GM12872 (cell line): Measurements from ENCODE around the gene DCDC2.

Experiments
- CTCF ChIP-seq: IDR thresholded peaks from 3 replicates; pipeline ENCODE4 v1.5.1; 2011; ENCODE audit warnings: low read depth, mild to moderate bottlenecking, low read length, moderate library complexity; ENCODE audit not compliant: insufficient read depth

DCDC2 gene

GRCh38 chr6:24324617-24325016 lies 33.2 kb downstream of the DCDC2 start:
- TF ChIP-seq CTCF, result no peak

- TF ChIP-seq CTCF, result no peak
Observed at GRCh38 chr6:24323632-24324337, 34.1 kb downstream of the DCDC2 start.

- TF ChIP-seq CTCF, result no peak
Observed at GRCh38 chr6:24322924-24323323, 34.9 kb downstream of the DCDC2 start.

GRCh38 chr6:24321538-24322162 lies 36.2 kb downstream of the DCDC2 start:
- no peak for TF ChIP-seq CTCF

GRCh38 chr6:24313251-24314141 lies 44.4 kb downstream of the DCDC2 start:
- no peak for TF ChIP-seq CTCF

GRCh38 chr6:24307881-24308280 lies 50.0 kb downstream of the DCDC2 start:
- no peak for TF ChIP-seq CTCF

GRCh38 chr6:24306936-24307335 lies 50.9 kb downstream of the DCDC2 start:
- no peak for TF ChIP-seq CTCF
